Anterior cingulate cortex (tissue), 58 donors: ENCODE results near the gene PHRF1.
A peak's percentile ranks its signal among the peaks of the same experiment; 100 is the strongest.

Source experiments
- DNase-seq, 58 donors: peaks; one replicate each; lab custom pipeline; 2025; lab: John Stamatoyannopoulos, UW

The PHRF1 gene

DNA sequence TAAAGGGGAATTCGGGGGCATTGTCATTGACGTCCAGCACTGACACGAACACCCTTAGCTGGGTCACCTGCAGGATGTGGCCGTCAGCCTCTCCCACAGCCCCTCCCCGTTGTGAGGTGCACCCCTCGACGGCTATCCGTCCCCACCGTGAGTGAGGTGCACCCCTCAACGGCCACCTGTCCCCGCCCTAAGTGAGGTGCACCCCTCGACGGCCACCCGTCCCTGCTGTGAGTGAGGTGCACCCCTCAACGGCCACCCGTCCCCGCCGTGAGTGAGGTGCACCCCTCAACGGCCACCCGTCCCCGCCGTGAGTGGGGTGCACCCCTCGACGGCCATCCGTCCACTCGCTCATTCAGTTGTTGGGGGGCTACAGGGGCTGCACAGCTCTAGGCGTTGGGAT, 45.6 kb downstream of the PHRF1 start:
- DNase-seq: no peak

DNA sequence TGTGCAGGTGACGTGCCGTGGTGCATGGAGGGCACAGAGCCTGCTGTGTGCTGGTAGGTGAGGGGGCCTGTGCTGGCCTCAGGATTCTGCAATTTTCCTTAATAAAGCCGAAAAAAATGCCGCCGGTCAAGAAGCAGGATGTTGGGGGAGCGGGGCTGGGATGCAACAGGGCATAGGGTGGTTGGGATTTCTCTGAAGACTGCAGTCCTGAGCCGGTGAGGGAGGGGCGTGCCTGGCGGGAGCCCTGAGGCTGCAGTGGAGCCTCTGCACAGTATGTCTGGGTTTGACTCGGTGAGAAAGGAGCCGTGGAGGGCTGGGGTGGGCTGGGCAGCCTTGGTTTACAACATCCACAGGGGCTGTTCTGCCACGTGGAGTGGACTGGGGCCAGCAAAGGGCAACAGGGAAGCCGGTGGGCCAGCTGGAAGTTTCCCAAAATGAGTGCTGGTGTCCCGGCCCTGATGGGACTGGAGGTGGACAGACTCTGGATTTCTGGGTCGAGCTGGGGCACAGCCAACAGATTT, 47.1 kb downstream of the PHRF1 start:
- no peak for DNase-seq

DNA sequence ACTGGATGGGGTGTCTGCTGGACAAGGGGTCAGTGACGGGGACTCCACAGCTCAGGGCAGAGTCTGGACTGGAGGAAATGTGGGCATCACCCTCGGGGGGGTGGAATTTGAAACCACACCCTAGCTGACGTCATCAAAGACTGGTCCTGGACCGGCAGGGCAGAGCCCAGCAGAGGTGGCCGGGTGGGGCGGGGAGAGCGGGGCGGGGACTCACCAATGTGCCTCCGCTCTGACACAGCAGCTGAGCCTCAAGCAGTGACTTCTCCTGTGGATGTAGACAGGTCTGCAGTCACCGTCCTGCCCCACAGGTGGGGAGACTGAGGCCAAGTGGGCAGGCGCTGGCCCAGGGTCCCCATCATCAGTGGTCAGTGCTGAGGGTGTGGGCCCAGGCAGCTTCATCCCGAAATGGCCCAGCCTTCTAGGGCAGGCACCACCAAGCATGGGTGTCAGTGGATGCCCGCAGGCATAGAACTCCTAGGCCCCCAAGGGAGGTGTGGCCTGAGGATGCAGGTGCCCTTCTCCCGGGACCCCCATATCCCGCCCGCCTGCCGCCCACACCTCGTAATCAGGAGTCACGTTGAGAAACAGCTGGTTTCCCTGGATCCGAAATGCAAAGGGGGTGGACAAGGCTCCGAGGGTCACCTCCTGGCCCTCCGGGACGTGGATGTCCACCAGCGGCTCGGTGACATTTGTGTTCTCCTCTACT, 47.9 kb downstream of the PHRF1 start:
- DNase-seq: no peak

DNA sequence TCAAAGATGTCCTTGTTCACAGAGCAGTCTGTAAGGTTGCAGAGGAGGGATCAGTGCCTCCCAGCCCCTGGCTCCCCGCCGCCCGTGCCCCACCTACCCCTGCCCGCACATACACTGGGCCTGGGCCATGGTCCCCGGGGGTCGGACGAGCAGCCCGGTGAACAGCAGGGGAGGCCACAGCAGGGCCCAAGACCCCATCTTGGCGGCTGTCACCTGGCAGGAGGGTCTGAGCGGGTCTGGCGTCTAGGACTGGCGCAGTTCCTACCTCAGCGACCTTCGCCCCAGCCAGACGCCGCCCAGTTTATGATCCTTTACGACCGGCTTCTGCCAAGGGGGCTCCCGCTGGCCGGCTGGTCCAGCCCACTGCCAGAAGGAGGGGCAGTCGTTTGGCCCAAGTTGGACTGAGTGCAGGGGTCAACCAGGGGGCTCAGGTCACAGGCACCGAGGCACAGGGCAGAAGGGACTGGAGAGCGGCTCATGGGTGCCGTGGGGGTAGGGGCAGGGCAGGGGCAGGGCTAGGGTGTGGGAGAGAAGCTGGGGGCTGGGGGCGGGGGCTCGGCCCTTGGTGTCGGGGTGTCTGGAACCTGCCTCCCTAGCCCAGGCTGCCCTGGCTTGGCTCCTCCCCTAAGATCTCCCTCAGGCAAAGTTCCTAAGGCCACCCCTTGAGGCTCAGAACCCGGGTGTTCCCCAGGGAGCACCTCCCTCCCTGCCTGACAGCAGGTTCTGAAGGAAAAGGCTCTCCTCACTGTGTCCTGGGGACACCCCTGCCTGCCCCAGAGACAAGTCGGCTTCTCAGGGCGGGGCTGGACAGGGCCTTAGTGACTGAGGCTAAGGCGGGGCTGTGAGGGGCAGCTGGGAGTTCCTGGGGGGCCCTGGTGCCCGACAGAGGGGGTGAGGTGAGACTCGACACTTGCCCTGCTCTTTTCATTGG, 48.7 kb downstream of the PHRF1 start, which contains the start of gene CDHR5:
CDHR5 (minus strand) TSS at position 251 of the 931 bp plus-strand sequence; CDS start at position 198, 53 bp downstream.
- no peak for DNase-seq

DNA sequence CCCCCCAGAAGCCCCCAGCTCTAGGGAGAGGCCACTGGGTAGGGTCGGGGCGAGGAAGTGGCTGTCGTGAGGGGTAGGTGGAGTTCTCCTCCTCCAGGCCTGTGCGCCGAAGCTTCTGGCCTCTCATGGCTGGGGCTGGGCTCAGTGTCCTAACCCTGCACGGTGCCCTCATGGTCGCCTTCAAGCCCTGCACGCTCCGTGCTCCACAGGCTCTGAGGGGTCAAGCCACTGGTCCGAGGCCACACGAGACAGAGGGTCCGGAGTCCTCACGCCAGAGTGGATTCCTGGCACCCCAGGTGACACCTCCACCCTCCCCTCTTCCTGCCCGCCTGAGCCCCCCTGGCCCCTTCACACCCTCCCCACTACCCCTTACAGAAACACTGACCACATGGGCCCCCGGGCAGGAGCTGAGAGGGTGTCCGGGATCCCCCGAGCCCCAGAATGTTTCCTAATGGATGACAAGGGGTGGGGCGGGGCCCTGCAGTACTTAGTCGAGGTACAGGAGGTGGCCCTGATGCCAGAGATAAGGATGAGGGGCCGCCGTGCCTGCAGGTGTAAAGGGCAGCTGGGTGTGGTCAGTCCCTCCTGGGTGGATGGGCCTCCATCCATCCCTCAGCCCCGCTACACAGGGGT, 49.5 kb downstream of the PHRF1 start:
- no peak for DNase-seq

DNA sequence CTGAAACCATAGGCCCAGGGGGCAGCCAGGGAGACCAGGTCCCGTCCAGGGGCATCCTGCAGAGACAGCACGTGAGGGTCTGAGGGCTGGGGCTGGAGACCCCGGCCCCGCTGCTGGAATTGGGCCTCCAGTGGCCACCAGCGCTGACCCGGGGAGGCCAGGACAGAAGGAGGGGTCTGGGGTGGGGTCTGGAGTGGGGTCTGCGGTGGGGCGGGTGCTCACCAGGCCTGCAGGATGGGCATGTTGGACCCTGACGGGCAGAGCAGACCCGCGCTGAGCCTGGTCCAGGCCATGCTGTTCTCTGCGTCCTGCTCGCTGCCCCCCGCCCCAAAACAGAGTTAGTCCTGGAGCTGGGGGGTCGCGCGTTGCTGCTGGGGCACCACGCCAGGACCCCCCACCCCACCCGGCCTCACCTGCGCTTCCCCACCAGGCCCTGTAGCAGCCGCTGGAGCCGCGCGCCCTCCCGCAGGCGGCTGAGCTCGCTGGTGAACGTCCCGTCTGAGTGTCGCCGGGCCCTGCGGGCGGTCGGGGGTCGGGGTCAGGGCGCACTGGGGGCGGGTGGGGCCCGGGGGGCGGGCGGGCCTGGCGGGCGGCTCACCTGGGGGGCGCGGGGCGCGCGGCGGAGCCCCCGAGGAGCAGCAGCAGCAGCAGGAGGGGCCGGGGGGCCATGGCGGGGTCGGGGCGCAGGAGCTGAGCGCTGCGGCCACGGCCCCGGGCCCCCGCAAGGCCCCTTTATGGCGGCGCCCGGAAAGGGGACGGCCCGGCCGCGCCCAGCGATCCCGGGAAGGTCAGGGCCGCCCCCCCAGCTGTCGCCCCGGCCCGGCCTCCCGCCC, 50.4 kb downstream of the PHRF1 start, which contains the start of gene SCT:
SCT (minus strand) TSS at position 707 of the 833 bp plus-strand sequence; CDS start at position 669, 38 bp downstream.
- DNase-seq: no peak

DNA sequence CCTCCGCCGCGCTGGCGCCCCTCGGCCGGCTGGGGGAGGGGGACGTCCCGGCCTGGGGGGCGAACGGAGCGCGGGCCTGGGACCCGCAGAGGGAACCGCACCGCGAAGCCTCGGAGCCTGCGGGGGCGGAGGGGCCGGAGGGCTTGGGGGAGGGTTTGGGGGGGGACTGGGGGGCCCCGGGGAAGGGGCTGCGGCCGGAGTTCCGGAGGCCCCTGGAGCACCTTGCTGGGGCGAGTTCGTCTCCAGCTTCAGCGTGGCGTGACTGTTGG, 51.0 kb downstream of the PHRF1 start:
- no peak for DNase-seq

DNA sequence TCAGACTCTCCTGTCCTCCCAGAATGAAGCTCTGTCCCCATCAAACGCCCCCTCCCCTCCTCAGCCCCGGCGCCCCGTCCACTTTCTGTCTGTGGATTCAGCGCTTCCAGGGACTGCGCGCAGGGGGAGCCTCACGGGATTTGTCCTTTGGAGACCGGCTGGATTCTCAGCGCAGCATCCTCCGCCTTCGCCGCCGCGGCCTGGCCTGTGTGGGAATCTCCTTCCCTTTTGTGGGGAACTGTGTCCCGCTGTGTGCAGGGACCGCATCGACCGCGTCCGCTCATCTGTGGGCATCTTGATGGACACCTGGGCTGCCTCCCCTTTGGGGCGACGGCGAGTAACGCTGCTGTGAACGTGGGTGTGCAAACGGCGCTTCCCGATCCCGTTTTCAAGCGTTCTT, 51.8 kb downstream of the PHRF1 start:
- no peak for DNase-seq

DNA sequence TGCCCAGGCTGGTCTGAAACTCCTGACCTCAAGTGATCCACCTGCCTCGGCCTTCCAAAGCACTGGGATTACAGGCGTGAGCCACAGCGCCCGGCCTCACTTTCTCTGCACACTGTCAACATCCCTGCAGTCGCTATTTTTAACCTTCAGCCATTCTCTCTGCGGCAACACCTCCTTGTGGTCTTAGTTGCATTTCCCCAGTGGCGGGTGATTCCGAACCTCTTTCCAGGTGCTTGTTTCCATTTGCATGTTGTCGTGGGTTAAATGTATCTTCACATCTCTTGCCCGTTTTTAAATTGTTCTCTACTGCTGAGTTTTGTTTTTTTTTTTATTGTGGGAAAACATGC, 52.9 kb downstream of the PHRF1 start:
- no peak for DNase-seq

DNA sequence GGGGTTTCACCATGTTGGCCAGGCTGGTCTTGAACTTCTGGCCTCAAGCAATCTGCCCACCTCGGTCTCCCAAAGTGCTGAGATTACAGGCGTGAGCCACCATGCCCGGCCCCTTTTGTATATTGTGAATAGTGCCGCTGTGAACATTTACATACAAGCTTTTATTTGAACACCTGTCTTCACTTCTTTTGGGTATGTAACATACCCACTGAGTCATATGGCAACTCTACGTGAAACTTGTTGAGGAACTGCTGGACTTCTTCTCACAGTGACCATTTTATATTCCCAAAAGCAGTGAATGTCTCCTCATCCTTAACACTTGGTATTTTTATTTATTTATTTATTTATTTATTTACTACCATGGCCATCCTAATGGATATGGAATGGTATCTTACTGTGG, 54.6 kb downstream of the PHRF1 start:
- no peak for DNase-seq

DNA sequence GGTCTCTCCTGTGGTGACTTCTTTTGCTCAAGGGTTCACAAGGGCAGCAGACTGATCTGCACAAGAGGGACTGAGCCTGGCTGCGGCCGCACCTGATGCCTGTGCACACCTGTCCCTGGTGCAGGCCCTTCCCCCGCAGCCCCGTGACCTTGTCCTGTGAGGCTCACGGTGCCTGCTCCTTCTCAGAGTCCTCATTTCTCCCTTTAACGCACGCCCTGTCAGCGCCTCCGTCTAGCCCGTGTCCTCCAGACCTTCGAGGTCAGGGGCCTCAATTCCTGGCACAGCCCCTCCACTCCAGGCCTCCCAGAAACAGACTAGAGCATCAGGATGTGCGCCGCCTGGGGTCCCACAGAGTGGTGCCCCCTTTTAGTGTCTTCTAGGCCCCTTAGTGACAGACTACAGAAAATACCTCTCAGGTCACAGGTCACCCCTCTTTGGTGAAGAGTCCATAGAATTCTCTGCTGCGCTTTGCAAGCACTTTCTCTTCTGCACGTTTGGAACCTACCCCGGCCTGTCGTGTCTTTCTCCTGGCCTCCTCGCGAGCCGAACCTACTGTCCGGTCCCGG, 59.8 kb downstream of the PHRF1 start:
- no peak for DNase-seq

DNA sequence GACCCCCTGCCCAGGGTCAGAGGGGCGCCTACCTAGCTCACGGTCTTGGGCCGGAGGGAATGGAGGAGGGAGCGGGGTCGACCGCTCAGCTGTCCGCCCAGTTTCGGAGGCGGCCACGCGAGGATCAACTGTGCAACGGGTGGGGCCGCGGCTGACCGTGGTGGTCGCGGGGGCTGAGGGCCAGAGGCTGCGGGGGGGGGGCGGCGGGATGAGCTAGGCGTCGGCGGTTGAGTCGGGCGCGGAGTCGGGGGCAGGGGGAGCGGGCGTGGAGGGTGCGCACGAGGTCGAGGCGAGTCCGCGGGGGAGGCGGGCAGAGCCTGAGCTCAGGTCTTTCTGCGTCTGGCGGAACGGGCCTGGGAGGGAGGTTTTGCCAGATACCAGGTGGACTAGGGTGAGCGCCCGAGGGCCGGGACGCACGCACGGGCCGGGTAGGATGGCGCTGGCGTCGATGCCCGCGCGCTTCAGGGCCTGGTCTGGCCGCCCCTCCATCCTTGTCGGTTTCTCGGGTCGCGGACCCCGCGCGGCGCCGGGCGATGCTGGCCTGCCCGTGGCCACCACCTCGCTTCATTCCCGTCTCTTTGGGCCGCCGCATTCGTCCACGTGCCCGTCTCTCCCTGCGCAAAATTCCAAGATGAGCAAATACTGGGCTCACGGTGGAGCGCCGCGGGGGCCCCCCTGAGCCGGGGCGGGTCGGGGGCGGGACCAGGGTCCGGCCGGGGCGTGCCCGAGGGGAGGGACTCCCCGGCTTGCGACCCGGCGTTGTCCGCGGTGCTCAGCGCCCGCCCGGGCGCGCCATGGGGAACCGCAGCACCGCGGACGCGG, 60.5 kb downstream of the PHRF1 start, which contains the start of gene DRD4:
DRD4 (plus strand) TSS at position 759 of the 822 bp plus-strand sequence; CDS start at position 795, 36 bp downstream.
- peak in 1 of 58 donors; percentile 26 for DNase-seq

DNA sequence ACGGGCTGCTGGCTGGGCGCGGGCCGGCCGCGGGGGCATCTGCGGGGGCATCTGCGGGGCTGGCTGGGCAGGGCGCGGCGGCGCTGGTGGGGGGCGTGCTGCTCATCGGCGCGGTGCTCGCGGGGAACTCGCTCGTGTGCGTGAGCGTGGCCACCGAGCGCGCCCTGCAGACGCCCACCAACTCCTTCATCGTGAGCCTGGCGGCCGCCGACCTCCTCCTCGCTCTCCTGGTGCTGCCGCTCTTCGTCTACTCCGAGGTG, 61.0 kb downstream of the PHRF1 start:
- DNase-seq: no peak

DNA sequence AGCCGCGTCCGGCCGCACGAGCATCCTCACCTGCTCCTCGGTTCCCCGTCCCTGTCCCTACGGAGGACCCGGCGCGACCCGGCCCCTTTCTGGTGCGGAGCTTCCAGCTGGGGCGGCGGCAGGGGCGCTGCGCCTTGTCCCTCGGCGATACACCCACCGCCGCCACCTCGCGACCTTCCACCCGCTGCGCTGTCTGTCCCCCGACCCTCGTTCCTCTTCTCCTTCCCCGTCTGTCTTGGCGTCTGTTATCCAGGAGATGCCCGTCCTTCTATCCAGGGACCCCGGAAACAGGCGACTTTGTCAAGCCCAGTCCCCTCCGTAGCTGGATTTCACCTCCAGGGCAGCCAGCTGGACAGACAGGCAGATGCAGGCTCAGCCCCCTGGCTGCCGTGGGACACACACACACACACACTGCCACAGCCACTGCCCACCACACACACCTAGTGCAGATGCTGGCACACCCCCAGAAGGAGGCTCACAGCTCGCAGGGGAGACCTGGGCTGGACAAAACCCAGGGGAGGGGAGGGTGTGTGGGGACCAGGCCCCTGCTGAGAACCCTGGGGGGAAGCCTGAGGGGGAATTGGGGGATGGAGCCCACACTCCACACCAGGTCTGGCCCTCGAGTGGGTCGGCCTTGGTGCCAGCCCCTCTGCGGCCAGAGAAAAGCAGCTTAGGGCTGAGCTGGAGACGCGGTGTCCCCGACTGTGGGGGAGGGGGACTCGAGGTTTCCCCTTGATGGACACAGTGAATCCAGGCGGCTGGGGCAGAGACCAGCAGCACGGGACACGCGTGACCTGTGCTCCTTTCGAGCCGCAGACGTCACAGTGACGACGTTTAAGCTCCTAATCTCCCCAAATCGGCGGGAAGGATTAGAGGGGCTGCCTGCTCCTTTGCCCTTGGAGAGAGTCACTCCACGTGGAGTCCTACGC, 61.6 kb downstream of the PHRF1 start:
- DNase-seq: no peak

DNA sequence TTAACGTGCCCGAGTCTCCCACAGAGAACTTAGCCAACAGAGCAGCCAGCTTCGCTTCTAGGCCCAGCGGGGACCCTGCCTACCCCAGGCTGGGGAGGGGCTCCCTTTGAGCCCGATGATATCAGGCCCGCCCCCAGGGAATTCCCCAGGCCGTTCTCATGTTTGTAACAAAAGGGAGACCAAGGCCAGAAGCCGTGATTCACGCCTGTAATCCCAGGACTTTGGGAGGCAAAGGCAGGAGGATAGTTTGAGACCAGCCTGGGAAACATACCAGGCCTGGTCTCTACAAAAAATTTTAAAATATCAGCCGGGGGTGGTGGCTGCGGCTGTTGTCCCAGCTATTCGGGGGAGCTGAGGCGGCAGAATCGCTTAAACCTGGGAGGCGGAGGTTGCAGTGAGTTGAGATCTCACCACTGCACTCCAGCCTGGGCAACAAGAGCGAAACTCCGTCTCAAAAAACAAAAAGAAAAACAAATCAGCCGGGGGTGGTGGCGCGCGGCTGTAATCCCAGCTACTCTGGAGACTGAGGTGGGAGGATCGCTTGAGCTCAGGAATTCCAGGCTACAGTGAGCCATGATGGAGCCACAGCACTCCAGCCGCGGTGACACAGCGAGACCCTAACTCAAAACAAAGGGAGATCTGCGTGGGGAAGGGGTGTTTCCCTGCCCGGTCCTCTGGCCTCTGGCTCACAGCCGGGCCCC, 62.5 kb downstream of the PHRF1 start:
- DNase-seq: no peak

DNA sequence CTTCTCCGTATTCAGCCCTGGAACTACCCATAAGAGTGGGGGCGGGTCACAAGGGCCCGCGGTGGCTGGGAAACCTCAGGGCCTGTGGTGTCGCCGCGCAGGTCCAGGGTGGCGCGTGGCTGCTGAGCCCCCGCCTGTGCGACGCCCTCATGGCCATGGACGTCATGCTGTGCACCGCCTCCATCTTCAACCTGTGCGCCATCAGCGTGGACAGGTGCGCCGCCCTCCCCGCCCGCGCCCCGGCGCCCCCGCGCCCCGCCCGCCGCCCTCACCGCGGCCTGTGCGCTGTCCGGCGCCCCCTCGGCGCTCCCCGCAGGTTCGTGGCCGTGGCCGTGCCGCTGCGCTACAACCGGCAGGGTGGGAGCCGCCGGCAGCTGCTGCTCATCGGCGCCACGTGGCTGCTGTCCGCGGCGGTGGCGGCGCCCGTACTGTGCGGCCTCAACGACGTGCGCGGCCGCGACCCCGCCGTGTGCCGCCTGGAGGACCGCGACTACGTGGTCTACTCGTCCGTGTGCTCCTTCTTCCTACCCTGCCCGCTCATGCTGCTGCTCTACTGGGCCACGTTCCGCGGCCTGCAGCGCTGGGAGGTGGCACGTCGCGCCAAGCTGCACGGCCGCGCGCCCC, 63.2 kb downstream of the PHRF1 start:
- no peak for DNase-seq
